NCI-H1417 (cell line): Measurements from ENCODE around the gene YPEL2.
"Not testable (repeated sequence)": the region's sequence is repeated elsewhere in the genome, so short reads cannot be mapped to it uniquely, and the experiment has no call there.

Source experiments
- DNase-seq, 3 experiments: peaks; one replicate each; lab custom pipeline; 2025; lab: John Stamatoyannopoulos, UW

Gene YPEL2

DNA sequence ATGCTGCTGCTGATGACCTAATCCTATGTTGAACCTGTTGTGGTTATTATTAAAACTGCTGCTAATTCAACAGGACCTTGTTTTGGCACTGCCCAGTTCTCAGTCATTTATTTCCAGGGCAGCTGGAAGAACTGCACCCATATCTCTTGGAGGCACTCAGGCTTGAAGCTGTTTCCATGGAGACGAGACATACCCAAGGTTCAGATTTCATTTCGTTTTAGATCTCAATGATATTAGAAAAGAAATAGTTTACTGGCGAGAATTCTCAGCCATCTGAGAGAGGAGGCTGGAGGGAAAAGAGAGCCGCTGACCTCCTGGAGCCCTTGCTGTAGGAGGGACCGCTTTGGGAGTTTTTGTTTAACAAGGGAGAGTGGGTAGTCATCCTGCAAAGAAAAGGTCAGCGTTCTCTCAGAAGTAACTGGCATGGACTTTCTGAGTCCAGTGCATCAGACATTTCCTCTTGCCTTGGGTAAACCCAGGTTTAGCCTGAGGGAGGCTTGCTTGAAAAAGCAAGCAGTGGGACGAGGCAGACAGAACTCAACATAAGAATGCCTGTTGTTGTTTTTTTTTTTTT, 75.4 kb downstream of the YPEL2 start:
- DNase-seq, result peak; percentile 40 to 92 (median 80)

DNA sequence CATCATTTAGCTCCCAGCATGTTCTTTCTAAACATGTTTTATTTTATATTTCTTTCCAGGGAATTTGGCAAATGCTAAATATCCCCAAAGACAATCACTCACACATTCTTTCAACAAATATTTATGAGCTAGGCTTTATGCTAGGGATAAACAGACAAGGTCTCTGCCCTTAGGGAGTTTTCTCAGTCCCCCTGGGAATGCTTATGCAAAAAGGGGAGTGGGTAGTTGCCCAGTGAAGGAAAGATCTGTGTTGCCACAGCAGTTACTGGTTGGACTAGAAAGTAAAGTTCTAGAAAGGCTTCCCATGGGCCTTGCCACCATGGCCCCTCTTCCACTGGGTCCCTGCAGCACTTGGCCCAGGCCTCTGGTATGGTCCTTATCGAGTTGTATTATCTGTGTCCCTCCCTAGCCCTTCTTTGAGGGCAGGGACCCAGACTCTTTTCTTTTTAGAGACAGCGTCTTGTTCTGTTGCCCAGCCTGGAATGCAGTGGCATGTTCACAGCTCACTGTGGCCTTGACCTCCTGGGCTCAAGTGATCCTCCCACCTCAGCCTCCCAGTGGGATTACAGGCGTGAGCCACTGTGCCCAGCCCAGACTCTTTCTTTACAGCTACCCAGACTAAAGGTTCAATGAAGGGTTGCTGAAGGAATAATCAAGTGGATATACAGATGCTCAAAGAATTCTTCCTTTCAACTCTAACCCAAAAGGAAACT, 78.0 kb downstream of the YPEL2 start:
- DNase-seq, result no peak

DNA sequence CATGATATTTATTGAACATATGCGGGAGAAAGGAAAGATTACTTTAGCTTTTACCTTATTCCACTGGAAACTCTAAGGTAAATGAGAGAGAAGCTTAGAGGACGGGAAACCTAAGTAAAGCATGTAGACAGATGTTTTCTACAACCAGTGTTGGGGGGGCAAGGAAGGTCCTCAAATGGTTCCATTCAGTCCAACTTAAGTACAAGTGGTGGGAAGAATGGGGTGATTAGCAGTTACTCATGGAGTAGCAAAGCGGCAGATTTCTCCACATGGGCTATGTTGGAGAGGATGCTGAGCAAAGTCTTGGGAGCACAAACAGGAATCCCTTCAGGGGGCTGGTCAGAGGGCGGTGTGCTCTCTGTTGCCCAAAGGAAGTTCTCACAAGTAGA, 78.6 kb downstream of the YPEL2 start:
- DNase-seq, result no peak

DNA sequence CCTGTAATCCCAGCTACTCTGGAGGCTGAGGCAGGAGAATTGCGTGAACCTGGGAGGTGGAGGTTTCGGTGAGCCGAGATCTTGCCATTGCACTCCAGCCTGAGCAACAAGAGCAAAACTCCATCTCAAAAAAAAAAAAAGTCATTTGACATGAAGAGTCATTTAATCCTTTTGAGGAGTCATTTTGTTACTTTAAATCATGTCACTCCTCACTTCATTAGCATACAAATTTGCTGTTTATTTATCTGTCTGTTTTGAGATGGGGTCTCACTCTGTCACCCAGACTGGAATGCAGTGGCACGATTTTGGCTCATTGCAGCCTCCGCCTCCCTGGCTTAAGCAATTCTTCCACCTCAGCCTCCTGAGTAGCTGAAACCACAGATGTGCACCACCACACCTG, 81.0 kb downstream of the YPEL2 start:
- not testable (repeated sequence) for DNase-seq

DNA sequence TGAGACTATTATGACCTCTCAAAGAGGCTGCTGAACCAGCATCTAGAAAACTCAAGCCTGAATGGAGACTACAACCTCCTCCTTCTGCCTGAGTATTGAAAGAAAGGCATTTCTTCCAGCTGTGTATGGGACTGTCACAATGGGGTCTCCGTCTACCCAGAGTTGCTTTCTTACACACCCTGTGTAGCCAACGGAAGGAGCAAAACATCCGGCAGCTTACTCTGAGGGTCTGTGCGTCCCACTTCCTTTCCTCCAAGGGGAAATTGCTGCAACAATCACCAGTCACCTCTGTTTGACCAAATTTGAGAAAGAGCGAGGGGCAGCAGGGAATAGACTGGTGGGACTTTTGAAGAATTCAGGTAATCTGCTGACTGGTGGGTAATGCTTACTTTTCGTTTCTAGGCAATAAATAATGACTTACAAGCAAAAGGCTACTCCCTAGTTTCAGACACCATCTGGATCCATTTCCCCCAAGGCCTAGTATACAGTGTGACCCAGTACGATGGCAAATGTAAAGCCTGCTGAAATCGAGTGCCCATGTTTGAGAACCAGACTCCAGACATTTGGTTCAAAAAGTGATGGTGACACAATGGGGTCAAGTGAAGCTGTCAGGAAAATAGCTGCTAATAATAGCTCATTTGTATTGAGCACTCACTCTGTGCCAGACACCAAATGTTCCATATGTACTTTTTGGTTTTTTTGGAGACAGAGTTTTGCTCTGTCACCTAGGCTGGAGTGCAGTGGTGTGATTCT, 81.7 kb downstream of the YPEL2 start:
- DNase-seq, result no peak

DNA sequence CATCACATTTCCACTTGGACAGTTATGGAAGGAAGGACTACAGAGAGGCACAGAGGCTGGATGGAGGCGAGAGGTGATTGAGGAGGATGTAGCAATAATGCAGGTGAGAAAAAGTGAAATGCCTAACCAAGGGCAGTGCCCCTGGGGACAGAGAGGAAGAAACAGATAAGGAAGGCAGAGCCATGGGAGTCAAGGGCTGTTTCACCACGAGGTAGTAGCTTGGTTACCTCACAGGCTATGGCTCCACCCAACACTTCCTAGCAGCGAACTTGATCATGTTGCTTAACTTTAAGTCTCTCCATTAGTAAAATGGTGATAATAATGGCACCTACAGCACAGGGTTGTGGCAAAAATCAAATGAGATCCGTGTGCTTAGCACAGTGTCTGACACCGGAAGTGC, 83.9 kb downstream of the YPEL2 start:
- DNase-seq, result no peak

DNA sequence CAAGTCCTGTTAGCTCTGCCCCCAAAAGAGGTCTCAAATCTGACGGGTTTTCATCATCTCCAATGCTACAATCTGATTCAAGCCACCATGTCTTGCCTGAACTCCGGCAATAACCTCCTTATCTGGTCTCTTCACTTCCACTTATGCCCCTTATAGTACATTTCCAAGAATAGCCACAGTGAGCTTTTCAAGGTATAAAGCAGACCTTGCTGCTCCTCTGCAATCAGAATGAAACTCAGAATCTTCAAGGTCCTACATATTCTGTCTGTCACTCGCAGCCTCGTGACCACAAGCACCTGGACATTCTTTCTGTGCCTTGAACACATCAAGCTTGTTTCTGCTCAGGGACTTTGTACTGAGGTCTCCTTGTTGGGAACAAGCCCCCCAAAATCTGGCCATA, 84.7 kb downstream of the YPEL2 start:
- DNase-seq, result no peak

DNA sequence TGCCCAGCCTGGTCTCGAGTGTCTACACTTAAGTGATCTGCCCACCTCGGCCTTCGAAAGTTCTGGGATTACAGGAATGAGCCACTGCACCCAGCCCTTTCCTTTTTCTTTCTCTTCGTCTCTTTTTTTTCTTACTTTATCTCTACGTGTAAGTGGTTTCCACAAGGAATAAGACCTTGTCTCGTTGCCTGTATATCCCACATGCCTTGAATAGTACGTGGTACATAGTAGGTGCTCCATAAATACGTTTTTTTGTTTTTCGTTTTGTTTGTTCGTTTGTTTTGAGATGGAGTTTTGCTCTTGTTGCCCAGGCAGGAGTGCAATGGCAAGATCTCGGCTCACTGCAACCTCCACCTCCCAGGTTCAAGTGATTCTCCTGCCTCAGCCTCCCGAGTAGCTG, 86.0 kb downstream of the YPEL2 start:
- DNase-seq, result no peak

DNA sequence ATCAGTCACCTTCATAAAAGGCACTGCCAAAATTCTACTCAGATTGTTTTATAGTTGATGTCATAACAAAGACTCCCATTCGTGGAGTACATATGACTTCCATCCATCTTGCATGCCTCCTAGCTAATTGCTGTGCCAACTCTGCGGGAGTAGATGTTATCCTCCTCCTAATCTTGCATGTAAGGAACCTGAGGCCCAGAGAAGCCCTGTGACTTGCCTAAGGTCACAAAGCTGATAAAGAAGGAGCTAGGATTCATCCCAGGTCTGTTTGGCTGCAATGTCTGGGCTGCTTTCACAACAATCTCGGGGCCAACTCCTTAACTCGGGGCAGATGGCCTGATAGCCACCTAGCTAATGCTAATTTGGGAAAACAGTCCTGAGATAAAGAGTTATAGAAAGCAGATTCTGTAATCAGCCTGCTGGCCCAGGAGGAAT, 87.3 kb downstream of the YPEL2 start:
- no peak for DNase-seq

DNA sequence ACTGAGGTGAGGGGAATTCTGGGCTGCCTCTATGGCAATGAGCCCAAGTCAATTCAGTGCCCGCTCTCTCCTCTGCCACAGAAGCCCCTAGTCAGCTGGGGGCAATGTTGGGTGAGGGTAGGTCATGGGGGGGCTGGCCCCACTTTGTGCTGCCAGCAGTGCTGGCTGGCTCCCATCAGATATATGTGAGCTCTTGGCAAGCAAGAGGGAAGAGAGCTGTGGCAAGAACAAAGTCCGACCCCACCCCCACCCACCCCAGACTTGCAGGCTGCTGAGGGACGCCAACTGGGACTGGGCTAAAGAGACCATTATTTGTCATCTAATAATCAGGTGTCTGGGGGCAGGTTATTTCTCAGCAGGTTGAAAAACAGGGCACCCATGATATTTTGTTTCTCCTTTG, 89.4 kb downstream of the YPEL2 start:
- no peak for DNase-seq

DNA sequence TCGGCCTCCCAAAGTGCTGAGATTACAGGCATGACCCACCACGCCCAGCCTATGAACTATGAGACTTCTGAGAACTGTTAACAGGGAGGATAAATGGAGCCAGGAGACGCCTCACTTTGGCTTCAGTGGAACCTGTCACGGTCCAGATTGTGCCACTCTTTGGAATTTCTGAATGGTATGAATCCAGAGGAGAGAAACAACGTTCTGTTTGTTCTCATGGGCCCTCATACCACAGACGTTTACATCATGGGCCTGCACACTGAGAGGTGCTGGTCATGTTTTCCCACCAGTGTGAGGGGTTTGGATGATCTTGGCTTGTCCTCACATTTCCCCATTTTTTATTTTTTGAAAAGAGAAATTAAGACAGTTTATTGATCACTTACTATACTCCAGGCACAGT, 90.3 kb downstream of the YPEL2 start:
- no peak for DNase-seq

DNA sequence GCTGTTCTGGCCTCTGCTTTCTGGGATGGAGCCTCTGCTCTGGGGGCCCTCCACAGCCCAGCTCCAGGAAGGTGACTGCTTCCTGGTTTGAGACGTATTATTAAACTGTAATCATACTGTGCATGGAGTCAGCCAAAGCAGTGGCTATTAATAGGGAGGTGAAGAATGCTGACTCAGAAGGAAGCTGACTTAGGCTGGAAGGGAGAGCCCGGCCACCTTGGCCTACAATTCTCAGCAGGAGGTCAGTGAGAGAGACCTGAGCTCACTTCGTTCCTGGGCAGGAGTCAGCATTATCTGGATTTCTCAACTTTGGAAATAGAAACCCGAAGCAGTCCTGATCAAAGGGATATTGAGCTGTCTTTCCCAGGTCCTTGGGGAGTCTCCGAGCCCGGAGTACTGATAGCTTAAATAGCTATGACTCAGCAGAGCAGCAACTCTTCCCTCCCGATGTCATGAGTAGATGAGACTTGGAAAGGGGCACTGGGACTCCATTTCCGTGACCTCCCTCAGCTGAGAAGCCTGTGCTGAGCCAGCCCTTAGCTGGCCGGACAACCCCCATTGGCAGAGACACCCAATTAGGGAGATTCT, 91.8 kb downstream of the YPEL2 start:
- DNase-seq, result peak in 1 of 3 experiments; percentile 14

DNA sequence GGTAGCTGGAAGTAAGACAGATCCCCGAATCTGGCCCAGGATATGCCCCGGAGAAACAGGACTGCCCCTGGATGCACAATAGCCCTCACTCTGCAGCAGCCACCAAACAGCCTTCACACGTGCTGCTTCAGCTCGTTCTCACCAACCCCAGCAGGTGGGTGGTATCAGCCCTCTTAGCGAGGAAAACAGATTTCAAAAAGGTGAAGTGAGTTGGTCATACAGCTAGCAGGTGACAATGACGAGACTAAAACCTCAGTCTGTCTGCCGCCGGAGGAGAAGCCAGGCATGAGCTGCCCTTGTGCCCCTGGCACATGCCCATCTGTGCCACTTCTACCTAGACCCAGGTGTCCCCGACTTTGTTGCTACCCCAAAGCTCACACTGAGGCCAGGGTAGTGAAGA, 92.4 kb downstream of the YPEL2 start:
- peak in 1 of 3 experiments; percentile 47 for DNase-seq

DNA sequence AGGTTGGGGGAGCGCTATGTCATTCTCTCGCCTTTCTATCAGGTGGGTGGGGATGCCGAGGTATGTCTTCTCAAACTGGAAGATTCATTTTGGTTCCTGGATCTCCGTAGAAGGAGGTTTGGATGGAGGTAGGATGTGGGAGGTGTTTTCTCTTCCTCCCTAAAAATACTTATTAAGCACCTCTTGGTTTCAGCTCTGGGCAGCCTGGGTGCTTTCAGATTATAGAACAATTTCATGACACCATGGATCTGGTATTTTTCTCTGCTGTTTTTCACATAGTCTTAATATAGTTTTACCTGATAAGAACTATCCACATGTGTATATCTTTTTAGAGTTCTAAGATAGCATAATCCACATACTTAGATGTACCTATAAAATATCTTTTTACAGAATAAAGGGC, 92.9 kb downstream of the YPEL2 start:
- no peak for DNase-seq

DNA sequence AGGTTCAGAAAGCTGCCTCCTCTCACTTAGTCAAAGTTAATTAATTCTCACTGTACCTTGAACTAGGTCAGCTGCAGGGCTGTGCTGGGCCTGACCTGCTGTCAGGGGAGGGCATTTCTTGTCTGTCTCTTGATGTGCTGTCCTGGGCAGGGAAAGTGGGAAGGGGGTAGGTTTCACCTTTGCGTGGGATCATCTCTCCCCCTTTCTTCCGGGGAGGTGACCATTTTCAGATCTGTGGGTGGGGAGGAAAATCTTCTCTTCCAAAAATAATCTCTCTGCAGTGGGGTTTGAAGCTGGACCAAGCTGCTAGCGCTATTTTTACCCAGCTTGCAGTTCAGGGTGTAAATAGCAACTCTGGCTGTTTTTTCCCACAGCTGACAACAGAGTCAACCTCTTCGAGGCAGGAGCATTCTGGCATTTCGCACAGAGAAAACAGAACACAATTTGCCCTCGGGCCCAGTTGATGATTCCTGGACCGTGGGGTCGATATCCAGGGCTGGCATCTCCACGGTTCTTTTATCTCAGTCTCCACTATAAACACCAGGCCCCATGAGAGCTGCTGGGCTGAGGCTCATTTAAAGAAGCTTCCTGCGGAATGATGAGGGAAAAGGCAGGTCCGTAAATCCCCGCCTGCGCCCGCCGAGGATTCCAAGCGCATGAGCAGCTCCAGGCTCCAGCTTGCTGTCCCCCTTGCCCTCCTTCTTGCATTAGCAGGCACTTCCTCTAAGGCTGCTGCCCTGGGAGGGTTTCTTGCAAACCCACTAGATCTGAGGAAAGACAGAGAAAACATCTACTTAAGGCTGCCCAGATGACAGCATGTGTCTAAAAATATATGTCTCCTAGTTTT, 93.9 kb downstream of the YPEL2 start:
- no peak for DNase-seq

DNA sequence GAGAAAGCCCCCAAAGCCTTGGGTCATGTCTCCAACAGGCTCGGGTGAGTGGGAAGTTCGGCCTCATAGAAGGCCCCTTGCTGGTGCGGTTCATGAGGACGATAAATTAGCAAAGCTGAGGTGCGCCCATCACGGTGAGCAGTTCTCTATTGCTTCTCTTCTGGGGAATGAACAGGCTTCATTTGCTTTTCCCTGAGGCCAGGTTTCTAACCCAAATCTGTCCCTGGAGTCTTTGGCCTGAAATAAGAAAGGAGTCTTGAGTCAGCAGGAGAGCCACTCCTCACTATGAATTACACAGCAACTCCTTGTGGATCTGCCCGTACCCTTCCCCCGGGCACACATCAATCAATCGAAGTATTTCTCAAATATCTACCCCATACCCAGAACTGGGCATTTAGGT, 94.6 kb downstream of the YPEL2 start:
- no peak for DNase-seq

DNA sequence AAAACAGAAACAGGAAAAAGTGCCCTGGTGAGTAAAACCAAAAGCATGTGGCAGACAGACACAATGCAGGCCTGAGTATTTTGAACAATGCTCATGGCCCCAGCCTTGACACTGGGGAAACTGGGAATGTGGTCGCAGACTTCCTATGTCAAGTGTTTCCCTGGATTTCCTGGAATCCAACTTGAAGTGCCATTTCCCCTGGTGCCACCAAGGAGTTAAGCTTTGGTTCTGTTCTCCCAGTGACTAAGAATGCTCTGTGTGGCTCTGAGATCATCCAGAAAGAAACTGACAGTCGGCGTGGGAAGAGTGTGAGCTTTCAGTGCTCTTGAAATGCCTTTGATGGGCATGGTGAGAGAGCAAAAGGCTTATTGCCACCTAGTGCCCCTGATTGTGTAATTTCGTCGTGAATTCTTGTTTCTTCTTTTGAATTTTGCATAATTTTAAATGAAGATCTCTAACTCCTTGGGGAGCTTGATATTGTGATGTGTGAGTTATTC, 96.0 kb downstream of the YPEL2 start:
- peak in 1 of 3 experiments; percentile 20 for DNase-seq

DNA sequence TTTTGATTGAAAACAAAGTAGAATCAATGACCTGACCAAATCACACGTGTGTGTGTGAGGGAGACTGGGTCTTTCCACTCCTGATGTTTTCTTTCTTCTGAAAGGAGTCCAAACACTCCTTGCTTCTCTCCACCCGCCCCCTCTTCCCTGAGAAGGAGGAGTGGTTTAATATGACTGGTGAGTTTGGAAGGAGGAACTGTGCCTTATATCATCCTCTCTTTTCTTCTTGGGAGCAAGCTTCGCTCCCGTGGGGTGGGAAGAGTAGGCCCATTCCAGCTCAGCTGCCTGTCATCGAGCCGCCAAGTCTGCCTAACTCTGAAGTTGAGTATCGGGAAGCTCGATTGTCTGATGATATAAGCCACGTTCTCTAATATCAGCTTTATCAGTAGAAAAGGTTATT, 96.5 kb downstream of the YPEL2 start:
- no peak for DNase-seq

DNA sequence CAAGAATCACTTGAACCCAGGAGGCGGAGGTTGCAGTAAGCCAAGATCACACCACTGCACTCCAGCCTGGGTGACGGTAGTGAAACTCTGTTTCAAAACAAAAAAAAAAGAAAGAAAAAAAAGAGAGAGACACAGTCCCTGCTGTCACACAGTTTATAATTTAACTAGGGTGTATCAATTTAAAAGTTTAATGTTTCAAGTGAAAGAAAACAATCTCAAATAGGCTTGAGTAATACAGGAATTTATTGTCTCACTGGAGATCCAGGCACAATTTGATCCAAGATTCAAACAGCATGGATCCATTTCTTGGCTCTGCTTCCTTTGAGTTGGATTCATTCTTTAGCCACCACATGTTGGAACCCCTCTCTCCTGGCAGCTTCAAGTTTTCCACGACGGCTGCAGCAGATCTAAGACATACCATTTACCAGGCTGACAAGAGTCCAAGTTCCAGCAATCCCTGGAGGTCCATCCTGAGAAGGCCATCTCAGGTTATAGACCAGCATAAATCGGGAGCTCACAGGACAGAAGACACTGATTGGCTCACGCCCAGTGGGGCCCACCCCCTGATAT, 97.5 kb downstream of the YPEL2 start:
- DNase-seq, result no peak

DNA sequence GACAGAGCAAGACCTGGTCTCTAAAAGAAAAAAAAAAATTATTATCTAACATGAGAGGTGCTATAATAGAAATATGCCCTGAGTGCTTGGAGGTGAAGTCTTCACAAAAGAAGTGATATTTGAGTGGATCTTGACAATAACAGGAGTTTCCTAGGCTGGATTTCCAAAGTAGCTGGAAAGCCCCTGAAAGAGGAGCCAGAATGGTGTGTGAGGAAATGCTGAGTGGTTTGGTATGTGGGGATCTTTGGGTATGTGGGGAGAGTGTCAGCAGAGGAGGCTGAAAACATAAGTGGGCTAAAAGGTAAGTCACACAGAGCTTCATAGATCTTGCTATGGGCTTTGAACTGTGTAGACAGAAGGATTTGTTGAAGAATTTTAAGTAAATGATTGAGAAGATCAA, 100.1 kb downstream of the YPEL2 start:
- DNase-seq, result no peak

DNA sequence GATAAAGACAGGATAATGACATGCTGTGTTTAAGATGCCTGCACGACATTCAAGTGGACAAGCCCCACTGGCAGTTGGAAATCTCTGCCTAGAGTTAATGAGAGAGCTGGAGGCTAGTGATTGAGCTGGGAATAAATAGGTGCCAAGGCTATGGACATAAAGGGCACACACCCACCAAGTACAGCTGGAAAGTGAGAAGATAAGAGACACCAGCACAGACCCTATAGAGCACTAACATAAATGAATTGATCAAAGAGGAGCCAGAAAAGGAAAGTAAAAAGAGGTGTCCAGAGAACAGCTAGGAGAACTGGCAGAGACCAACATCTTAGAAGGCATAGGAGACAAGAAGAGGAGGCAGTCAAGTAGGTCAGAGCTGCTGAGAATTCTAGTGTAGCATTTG, 101.2 kb downstream of the YPEL2 start:
- peak in 1 of 3 experiments; percentile 52 for DNase-seq
